DMS153 treated with DMSO at 0.1 percent for 48 hours (cell line): Measurements from ENCODE around the gene TNS3.

Experiments used
- DNase-seq: peaks from one replicate; lab custom pipeline; 2025; ENCODE audit not compliant: unreplicated experiment; lab: John Stamatoyannopoulos, UW

The TNS3 gene

DNA sequence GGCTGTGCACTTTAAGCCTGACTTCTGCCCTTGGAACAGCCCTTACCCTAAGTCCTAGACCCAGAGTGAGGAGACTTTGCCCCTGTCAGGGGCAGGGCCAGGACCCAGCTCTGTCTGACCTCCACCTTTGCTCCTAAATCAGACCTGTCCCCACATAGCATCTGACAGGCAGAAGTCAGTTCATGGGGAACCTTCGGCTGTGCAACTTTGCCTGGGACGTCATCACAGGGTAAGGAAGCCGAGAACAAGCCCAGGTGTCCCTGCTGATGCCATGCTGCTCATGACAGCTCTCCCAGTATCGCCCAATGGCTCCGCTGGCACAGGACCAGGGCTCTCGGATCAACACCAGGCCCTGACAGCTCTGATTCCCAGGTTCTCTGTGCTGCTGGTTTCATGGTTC lies 55.4 kb downstream of the TNS3 start:
- DNase-seq: no peak

DNA sequence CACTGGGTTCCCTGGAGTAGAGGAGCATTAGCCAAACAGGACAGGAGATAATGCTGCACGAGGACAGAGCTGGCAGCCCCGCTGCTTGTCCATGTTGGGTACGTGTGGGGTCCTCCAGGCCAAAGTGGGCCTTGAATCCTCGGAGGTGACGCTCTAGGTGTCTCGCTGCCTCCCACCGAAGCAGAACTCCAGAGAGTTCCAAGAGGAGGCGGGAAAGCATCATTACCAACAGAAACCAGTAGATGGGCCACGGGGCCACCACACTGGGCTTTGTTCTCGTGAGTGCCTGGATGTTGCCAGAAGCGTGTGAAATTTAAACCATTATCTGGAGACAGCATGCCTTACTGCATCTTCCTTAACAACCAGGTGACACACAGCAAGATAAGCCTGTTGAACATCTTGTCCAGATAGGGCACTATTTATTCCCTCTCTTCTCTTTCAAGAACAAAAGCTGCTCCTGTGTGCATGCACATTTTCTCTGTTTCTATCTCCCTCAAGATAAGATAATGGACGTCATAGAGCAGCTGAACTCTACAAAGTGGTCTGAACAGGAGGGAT lies 56.8 kb downstream of the TNS3 start:
- DNase-seq: no peak

DNA sequence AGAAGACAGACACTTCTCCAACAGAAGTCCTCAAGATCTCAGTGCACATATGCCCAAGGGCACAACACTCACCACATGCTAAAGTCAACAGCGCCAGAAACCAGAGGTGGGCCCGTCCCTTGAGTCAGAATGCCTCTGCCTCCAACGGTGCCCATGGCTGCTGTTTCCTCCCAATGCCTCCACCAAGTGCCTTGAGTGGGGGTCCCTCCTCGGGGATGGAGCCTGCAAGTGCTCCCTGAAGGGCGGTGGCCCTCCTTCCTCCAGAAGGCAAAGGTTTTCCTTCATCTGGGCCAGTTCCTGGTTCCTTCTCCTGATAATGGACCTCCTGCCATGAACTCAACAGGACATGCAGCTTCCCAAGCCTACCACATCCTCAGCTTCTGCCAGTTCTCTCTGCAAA lies 58.5 kb downstream of the TNS3 start:
- DNase-seq: no peak

DNA sequence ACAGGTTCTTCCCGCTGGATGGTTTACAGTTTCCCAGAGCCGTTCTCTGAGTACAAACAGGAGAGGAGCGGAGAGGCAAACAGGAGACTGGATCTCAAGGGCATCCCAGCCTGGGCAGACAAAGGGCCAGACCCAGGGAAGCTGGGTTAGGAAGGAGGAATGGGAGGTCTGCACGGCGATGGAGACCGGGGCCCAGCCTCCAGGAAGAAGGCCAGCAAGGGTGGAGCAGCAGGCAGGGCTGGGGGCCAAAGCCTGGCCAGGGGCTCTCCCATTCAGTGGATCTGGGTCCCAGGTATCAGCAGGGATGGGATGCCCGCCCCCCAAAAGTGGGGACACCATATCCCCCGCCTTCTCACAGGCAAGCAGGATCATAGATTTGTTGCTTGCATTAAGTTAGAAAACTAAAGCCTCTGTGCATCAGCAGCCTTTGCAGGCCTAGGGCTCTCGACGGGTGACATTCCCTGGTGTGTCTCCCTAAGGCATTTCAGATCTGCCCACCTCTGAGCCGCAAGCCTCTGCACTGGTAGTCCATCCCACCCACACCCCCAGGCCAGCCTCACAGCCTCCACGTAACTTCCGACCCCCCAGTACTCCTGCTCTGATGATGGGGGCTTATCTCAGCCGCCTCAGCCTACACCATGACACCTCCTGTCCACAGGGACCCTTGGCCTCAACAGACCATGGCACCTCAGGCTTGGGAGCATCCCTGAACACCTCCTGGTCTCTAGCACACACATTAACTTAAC lies 59.9 kb downstream of the TNS3 start:
- no peak for DNase-seq

DNA sequence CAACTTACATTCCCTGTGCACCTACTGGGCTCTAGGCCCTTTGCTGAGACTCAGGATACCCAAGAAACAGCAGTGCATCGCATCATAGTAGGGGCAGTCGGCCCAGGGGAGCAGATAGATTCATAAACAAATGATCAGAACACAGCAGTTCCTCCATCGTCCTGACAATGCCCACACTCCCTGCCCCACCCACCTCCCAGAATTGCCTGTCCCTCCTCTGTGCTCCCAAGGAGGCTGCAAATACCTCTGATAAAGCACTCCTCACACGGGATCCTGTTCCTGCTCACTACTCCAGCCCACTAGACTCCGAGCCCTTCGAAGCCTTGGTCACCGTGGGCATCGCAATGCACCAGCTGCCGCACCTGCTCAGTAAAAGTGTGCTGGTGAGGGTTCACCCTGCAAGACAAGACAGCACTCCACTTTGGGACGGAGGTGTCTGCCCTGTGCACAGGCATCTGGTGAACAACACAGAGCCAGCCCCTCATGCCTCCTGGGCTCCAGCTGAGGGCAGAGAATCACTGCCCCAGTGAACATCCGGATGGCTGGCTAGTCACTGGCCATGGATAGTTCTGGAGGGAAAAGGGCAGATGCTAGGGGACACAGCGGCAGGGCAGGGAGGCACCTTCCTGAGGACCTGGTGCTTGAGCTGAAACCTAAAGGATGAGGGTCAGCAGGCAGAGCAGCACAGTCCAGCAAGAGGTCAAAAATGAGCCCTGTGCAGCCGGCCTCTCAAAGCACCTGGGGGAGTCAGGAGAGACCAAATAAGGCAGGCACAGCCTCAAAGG lies 60.7 kb downstream of the TNS3 start:
- DNase-seq: no peak

DNA sequence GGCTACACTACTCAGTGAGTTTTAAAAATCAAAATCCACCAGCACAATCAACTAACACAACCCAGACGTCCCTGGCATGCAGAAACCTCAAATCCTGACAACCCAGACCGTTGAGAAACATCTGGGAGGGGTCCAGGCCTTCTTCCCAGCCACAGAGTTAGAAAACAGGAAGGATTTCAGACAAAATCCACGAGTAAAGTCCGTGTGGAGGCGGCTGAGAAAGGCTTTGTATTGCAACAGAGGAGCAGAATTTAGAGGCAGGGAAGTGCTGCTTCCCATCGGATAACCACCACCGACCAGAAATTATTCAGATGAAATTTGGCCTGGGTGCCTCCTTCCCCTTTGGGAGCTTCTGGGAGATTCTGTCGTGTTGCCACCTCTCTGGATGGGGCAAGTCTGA lies 61.5 kb downstream of the TNS3 start:
- no peak for DNase-seq

DNA sequence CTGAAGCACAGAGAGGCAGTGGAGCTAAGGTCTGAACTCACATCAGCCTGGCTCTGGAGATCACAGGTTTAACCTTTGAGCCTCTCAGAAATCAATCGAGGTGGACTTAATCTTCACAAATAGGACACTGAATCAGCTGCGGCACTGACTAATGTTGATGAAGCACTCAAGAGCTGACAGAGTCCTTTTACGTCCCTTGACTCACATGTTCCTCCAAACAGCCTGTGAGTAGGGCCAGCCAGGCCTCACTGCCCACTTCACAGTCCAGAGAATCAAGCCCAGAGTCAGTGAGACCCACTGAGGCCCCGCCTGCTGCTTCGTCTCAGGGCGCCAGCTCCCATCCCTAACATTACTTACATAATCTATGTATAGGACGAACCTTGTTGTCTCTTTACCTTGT lies 63.1 kb downstream of the TNS3 start:
- no peak for DNase-seq

DNA sequence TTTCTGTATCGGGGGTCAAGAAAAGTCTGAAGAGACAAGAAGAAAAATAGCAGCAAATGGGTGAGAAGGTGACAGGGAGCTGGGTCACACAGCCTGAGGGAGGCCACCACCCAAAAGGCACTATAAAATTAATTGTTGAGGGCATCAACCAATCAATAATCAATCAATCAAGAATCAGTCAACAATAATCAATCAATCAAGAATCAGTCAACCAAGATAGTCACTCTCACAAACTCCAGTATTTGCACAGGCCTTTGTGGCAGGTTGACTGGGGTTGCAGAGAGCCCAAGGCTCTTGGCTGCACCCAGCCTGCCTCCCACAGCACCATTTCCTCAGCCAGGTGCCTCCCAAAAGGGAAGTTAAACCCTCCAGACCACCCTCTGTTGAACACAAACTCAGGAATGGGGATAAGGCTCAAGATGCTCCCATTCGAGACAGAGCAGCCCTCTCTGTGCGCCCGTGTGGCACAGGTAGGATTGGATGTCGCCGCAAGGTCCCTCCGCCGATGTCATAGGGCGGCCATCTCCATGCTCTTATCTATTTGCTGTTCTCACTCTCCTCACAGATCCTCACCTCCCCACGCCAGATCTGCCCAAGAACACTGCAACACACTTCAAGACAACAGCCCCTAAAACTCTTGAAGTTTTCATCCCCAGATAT lies 64.0 kb downstream of the TNS3 start:
- no peak for DNase-seq

DNA sequence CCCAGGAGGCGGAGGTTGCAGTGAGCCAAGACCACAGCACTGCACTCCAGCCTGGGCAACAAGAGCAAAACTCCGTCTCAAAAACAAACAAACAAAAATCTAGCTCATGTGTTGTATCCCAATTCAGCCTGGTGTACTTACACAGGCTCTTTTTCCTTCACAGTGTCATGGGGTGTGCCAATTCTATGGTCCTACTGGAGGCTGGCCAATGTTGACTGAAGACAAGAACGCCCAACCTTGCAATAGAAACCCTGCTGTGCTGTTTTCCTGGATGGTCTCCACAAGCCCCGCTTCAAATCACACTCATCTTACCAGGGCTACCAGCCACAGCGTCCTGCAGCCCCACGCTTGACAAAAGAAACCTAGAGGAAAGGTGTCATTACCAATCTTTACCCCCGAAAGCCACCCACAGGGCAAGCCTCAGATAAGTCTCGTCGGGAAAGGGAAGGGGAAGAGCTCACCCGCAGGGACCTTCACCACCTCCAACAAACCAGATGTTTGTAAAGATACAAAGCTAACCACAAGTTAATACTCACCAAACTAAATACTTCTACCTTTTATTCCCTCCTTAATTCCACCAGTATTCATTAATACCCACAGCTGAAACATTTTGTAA lies 64.8 kb downstream of the TNS3 start:
- DNase-seq: peak; percentile 87

DNA sequence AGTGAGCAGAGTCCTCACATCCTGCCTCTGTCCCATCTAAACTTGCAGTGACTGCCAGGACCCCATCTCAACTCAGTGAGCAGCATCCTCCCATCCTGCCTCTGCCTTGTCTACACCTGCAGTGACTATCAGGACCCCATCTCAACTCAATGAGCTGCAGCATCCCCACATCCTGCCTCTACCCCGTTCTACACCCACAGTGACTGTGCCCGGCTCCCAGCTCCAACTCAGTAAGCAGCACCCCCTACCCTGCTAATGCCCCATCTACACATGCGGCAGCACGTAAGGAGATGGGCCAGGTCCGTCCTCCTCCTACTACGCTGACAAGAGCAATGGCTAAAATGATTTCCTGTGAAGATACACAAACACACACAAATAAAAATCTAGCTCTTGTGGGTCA lies 65.5 kb downstream of the TNS3 start:
- no peak for DNase-seq

DNA sequence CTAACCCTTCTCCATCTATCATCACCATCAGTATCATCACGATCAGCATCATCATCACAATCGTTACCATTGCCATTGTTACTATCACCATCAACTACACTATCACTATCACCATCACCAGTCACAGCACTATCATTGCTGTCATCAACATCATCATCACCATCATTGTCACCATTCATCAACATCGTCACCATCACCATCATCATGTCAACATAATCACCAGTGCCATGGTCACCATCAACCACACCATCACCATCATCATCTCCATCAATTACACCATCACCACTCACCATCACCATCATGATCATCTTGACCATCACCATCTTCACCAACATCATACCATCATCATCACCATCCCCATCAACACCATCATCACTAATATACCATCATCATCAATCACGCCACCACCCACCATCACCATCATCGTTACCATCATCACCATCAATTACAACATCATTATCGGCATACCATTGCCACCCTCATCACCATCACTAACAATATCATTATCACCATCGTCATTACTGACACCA lies 66.5 kb downstream of the TNS3 start:
- DNase-seq: no peak

DNA sequence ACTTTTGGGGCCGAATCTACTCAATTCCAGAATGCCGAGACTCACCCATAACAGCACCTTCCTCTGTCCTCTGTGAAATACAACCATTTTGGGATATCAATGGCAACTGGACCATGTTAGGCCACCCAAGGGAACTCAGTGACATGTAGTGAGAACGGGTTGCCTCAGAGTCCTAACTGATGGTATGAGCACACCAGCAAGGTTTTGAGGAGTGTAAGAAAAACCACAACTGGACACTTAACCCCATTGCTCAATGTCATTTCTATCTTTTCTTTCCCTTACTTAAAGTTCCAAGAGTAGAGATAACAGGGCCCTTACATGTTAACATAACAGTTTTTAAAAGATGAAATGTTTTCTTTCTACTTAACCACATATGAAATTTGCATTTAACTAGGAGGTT lies 67.1 kb downstream of the TNS3 start:
- no peak for DNase-seq

DNA sequence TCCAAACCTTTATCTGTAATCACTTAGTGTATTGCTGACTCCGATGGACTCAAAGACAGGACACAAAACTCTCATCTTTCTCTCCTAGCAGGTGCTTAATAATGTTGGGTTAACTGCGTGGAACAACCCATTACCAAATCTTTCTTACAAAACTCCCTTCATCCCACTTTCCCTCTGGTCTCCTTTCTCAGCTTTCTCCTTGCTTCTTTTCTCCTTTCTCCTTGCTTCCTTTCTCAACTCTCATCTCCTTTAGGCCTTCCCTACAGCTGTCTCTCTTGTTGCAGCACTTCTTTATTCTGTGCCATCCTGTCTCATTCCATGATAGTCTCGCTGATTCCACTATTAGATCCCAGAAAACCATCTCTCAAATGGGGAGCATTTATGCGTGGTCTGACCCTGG lies 67.5 kb downstream of the TNS3 start:
- DNase-seq: no peak

DNA sequence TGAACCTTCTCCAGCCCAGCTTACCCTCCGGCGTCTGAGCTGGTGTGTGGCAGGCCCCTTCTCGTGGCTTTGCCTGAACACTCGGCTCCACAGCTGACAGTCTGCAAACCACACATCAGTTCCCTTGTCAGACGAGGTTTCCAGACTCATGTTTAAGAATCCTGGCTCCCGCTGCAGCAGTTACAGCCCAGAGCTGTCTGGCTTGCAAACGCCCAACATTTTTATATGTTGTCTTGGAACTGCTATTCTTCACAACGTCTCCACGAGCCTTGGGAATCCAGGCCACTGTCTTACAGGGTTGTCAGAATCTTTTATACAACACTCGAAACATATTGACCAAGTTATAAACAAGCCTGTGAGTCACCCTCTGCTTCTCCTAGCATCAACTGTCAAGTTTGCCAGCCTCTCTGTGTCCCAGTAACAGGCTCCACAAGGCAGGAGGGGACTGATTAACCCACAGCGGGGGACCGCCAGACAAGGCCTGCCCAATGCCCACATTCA lies 68.1 kb downstream of the TNS3 start:
- no peak for DNase-seq

DNA sequence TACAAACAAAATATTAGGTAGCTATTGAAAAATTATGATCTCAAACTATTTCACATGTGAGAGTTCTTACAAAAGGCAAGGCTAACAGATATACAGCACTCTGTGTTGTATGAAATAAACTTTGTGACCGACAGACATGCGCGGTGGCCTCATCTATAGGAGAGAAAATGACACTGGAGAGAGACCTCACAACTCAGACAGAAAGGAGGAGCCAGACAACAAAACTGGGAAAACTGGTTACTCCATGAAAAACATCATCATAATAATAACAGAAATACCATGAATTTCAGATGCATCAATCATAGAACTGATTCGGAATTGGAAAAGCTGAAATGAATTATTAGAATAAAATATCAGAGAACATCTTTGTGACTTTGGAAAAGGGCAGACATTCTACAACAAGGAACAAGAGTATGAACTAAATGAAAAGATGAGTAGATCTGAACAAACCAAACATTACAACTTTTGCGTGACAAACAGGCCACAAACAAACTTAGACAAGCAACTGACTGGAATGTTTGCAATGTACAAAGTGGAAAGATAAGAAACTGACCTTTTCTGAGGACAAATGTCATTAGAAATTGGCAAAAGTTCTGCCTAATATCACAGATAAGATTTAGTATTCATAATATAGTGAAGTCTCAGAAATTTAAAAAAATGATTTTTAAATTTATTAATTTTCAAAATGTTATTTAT lies 69.3 kb downstream of the TNS3 start:
- DNase-seq: no peak

DNA sequence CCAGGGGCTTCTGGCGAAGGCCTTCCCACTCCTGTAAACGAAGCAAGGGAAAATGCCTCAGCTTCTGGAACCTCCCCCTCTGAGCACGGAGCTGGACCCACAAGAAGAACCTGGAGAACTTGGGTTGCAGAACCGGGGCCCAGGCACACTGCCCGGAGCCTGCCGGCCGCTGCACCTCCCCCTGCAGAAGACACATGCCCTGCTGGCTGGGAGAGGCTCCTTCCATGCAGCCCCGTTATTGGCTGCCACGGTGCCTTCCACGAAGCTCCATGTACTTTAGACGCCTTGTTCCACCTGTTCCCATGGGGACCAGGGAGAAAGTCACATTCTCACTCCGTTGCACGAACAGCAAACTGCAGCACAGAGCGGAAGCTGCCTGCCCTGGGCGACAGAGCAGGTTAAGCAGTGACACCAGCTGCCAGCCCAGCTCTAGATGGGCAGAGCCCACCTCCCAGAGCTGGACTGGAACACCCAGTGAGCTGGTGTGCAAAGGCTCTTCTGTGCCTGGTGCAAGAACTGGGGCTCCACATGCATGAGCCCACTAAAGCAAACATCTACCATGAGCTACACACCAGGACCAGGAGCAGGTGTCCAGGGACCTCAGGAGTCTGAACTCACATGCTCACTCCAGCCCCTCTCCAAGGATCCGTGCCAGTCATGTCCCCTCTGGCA lies 70.1 kb downstream of the TNS3 start:
- DNase-seq: no peak

DNA sequence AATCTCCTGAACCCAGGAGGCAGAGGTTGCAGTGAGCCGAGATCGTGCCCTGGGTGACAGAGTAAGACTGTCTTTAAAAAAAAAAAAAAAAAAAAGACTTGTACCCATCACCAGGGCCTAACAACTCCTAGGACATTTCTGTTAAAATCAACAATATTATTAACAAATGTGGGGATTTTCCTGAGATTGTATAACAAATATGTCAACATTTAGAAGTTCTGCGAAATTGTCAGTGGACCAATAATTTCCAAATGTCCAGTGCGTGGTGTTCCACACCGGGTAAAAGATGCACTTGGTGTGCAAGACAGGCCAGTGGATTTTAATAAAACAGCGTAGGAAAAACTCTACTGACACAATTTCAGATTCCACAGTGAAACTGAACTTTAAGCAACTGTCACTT lies 71.1 kb downstream of the TNS3 start:
- no peak for DNase-seq

DNA sequence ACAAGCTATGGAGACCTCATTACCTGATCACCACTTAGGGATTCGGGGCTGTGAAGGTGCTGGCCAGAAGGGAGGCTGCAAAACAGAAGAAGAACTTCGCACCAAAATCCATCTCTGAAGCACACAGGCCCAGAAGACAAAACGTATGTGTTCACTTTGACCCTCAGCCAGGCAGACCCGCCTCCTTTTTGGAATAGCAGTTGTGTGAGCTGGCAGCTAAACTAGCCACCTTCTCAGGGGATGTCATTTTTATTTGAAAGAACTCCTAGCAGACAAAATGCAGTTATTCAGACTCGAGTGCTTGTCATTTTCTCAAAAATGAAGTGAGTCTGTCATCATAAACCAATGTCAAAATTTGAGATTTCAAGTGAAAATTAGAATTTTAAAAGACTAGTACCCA lies 71.7 kb downstream of the TNS3 start:
- no peak for DNase-seq

DNA sequence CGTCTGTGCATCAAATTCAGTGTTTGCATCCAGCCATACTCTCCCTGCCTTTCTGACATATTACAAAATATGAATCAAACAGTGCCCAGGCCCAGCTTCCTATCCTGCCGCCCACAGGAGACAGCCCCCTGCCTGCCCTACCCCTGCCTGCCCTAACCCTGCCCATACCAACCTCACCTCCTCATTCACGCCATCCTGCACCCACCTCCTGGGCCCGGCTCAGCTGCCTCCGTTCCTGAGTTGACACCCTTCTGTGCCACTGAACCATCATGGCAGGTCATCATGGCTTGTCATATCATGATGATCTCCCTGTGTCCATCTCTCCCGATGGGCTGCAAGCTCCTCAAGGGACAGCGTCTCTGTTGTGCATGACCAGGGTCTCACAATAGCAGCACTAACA lies 72.3 kb downstream of the TNS3 start:
- no peak for DNase-seq
